H9 (cell line): ENCODE data around the gene MCF2L2. TPM values are rescaled to one million over a fixed set of nuclear protein-coding genes. Genes with fewer than 3 reads are reported as not detected.

Source experiments
- DNase-seq: peaks from one replicate; pipeline ENCODE4 v3.0.0-alpha.2; 2017
- H2AFZ ChIP-seq: one replicate; pipeline ENCODE4 v1.6.1; 2013; ENCODE audit warnings: mild to moderate bottlenecking, low read length, control low read depth, moderate library complexity
- H2AK5ac ChIP-seq: 2 replicates; pipeline ENCODE4 v1.6.1; 2013; ENCODE audit warnings: low read length, control low read depth, mixed read lengths; ENCODE audit not compliant: insufficient read length
- H2BK120ac ChIP-seq: one replicate; pipeline ENCODE4 v1.6.1; 2013; ENCODE audit warnings: low read depth, mild to moderate bottlenecking, low read length, control low read depth, inconsistent platforms; ENCODE audit not compliant: poor library complexity, severe bottlenecking
- H2BK12ac ChIP-seq: 2 replicates; pipeline ENCODE4 v1.6.1; 2013; ENCODE audit warnings: low read length, control low read depth, mixed read lengths, low read depth; ENCODE audit not compliant: insufficient read length
- H2BK15ac ChIP-seq: 2 replicates; pipeline ENCODE4 v1.6.1; 2013; ENCODE audit warnings: low read depth, low read length, control low read depth
- H2BK20ac ChIP-seq: one replicate; pipeline ENCODE4 v1.6.1; 2013; ENCODE audit warnings: low read depth, mild to moderate bottlenecking, low read length, control low read depth, inconsistent platforms; ENCODE audit not compliant: poor library complexity, severe bottlenecking
- H2BK5ac ChIP-seq: 2 replicates; pipeline ENCODE4 v1.6.1; 2013; ENCODE audit warnings: low read length, control low read depth, mixed read lengths; ENCODE audit not compliant: insufficient read length
- H3K14ac ChIP-seq: 2 replicates; pipeline ENCODE4 v1.6.1; 2013; ENCODE audit warnings: low read length, control low read depth; ENCODE audit not compliant: insufficient read depth
- H3K18ac ChIP-seq: 2 replicates; pipeline ENCODE4 v1.6.1; 2013; ENCODE audit warnings: low read depth, mild to moderate bottlenecking, mixed read lengths, low read length, control low read depth; ENCODE audit not compliant: insufficient read length
- H3K23ac ChIP-seq: 2 replicates; pipeline ENCODE4 v1.6.1; 2013; ENCODE audit warnings: low read length, control low read depth, mixed read lengths, low read depth; ENCODE audit not compliant: insufficient read length
- H3K23me2 ChIP-seq: 2 replicates; pipeline ENCODE4 v1.6.1; 2013; ENCODE audit warnings: low read depth, mild to moderate bottlenecking, mixed read lengths, low read length, control low read depth; ENCODE audit not compliant: insufficient read length, poor library complexity, severe bottlenecking
- H3K27ac ChIP-seq: 2 replicates; pipeline ENCODE4 v1.5.1; 2013; ENCODE audit warnings: low read length, control low read depth, mixed read lengths, low read depth; ENCODE audit not compliant: insufficient read length
- H3K27me3 ChIP-seq: 2 replicates; pipeline ENCODE4 v1.6.1; 2013; ENCODE audit warnings: low read length, control low read depth, inconsistent platforms; ENCODE audit not compliant: insufficient read depth
- H3K4ac ChIP-seq: 2 replicates; pipeline ENCODE4 v1.6.1; 2013; ENCODE audit warnings: low read depth, mild to moderate bottlenecking, control low read depth, inconsistent platforms, low read length, moderate library complexity
- H3K4me1 ChIP-seq: 2 replicates; pipeline ENCODE4 v1.6.1; 2013; ENCODE audit warnings: low read length, control low read depth, inconsistent platforms; ENCODE audit not compliant: insufficient read depth
- H3K4me2 ChIP-seq: 2 replicates; pipeline ENCODE4 v1.6.1; 2013; ENCODE audit warnings: low read length, control low read depth, mixed read lengths; ENCODE audit not compliant: insufficient read length, insufficient read depth
- H3K56ac ChIP-seq: 2 replicates; pipeline ENCODE4 v1.6.1; 2013; ENCODE audit warnings: low read depth, mild to moderate bottlenecking, mixed read lengths, low read length, control low read depth; ENCODE audit not compliant: insufficient read length
- H3K79me1 ChIP-seq: 2 replicates; pipeline ENCODE4 v1.6.1; 2013; ENCODE audit warnings: low read depth, mild to moderate bottlenecking, moderate library complexity, low read length, control low read depth, inconsistent platforms; ENCODE audit not compliant: insufficient read depth, poor library complexity, severe bottlenecking
- H3K79me2 ChIP-seq: 2 replicates; pipeline ENCODE4 v1.6.1; 2013; ENCODE audit warnings: low read length, control low read depth, inconsistent platforms; ENCODE audit not compliant: insufficient read depth
- H3K9ac ChIP-seq: 2 replicates; pipeline ENCODE4 v1.6.1; 2013; ENCODE audit warnings: low read length, control low read depth, mixed read lengths; ENCODE audit not compliant: insufficient read length; ENCODE audit errors: extremely low read depth
- H3K9me3 ChIP-seq: one replicate; pipeline ENCODE4 v1.6.1; 2013; ENCODE audit warnings: low read depth, low read length, inconsistent platforms; ENCODE audit not compliant: control insufficient read depth
- H3T11ph ChIP-seq: one replicate; pipeline ENCODE4 v1.6.1; 2013; ENCODE audit warnings: mild to moderate bottlenecking, low read length, control low read depth, inconsistent platforms
- H4K20me1 ChIP-seq: one replicate; pipeline ENCODE4 v1.6.1; 2013; ENCODE audit not compliant: control insufficient read depth, insufficient read length, insufficient read depth
- H4K5ac ChIP-seq: 2 replicates; pipeline ENCODE4 v1.6.1; 2013; ENCODE audit warnings: low read depth, mild to moderate bottlenecking, mixed read lengths, low read length, control low read depth; ENCODE audit not compliant: insufficient read length
- H4K8ac ChIP-seq: replicated peaks from 2 replicates; pipeline ENCODE4 v1.6.1; 2013; ENCODE audit warnings: low read length, control low read depth, mixed read lengths, low read depth; ENCODE audit not compliant: insufficient read length
- H4K91ac ChIP-seq: 2 replicates; pipeline ENCODE4 v1.6.1; 2013; ENCODE audit warnings: low read depth, mild to moderate bottlenecking, moderate library complexity, mixed read lengths, low read length, control low read depth; ENCODE audit not compliant: insufficient read length
- H3K27ac Mint-ChIP-seq, 3 experiments: 2 replicates in 2 of 3; 3 replicates in 1 of 3; pipeline ENCODE4 v1.8.0; 2020 to 2021; ENCODE audit warnings: mixed read lengths in 3 of 3, mild to moderate bottlenecking in 1 of 3, moderate library complexity in 1 of 3
- H3K27me3 Mint-ChIP-seq: 2 replicates; pipeline ENCODE4 v1.8.0; 2021; ENCODE audit warnings: low read depth, mild to moderate bottlenecking, moderate library complexity, mixed read lengths
- H3K36me3 Mint-ChIP-seq, 3 experiments: 2 replicates in 2 of 3; 3 replicates in 1 of 3; pipeline ENCODE4 v1.8.0; 2020 to 2021; ENCODE audit warnings: low read depth in 3 of 3, mixed read lengths in 3 of 3; ENCODE audit not compliant: insufficient read depth in 1 of 3
- H3K4me1 Mint-ChIP-seq, 2 experiments: 2 replicates each; pipeline ENCODE4 v1.8.0; 2020; ENCODE audit warnings: mixed read lengths in 2 of 2
- H3K4me3 Mint-ChIP-seq, 2 experiments: 2 replicates in 1 of 2; 3 replicates in 1 of 2; pipeline ENCODE4 v1.8.0; 2020 to 2021; ENCODE audit warnings: mild to moderate bottlenecking in 2 of 2, mixed read lengths in 2 of 2, moderate library complexity in 1 of 2
- H3K9me3 Mint-ChIP-seq, 2 experiments: 2 replicates in 1 of 2; 3 replicates in 1 of 2; pipeline ENCODE4 v1.8.0; 2020; ENCODE audit warnings: mild to moderate bottlenecking in 2 of 2, mixed read lengths in 2 of 2, moderate library complexity in 1 of 2
- CTCF ChIP-seq: fragments of 200-600 bp; sonication (generic); conservative IDR thresholded peaks from 3 replicates; pipeline ENCODE4 v1.8.0; 2021; ENCODE audit warnings: antibody characterized with exemption, mild to moderate bottlenecking
- WGBS: extraction: QIAGEN DNeasy Blood & Tissue Kit; methylation state at CpG from one replicate; pipeline ENCODE4 v1.1.7; 2013; ENCODE audit warnings: missing lambda C conversion rate, low lambda C conversion rate, mixed read lengths; ENCODE audit not compliant: insufficient read length; ENCODE audit errors: extremely low coverage; 5-methylcytosine and 5-hydroxymethylcytosine counted together
- total RNA-seq: library from RNA; stranded (reverse); gene quantifications from 2 replicates; pipeline ENCODE4 v1.2.1, GENCODE V29; 2021

The MCF2L2 gene
- total RNA-seq, 1 experiment from 2014 or later, result 6.4 TPM

GRCh38 chr3:183208260-183208659 is 220.2 kb downstream of the MCF2L2 start:
- no peak overlapping the region for H2BK5ac ChIP-seq
- no peak overlapping the region for H3K27ac Mint-ChIP-seq

More at GRCh38 chr3:183208260-183208659, 220.2 kb downstream of the MCF2L2 start:
- H3T11ph ChIP-seq, result no peak overlapping the region
- no peaks in the 10 kb centered on the region for H3K23me2 ChIP-seq
- H4K91ac ChIP-seq, result no peak overlapping the region
- H3K4me2 ChIP-seq, result no peak overlapping the region
- no peaks in the 10 kb centered on the region for H3K79me1 ChIP-seq
- H3K4me1 ChIP-seq, result 0 out of 2 replicates have a peak, but pooled peaks cover 3% of the 10 kb centered on the region
- H3K9ac ChIP-seq, result no peak overlapping the region
- H3K4me1 Mint-ChIP-seq, result peaks cover 12 to 13% of the 10 kb centered on the region in 2 experiments
- peaks cover 3 to 13% (median 7%) of the 10 kb centered on the region in 3 experiments; a peak in 6 of 7 replicates for H3K36me3 Mint-ChIP-seq
- no peak overlapping the region for H2BK120ac ChIP-seq
- H3K4ac ChIP-seq, result no peak overlapping the region
- no peak overlapping the region for H4K5ac ChIP-seq
- H4K20me1 ChIP-seq, result no peaks in the 10 kb centered on the region
- H3K27me3 ChIP-seq, result no peaks in the 10 kb centered on the region
- no peak overlapping the region for H2BK20ac ChIP-seq
- no peak overlapping the region for H3K4me3 Mint-ChIP-seq
- H3K9me3 Mint-ChIP-seq, result peaks cover 7 to 15% of the 10 kb centered on the region in 2 experiments; a peak in 4 of 5 replicates
- no peak overlapping the region for H2AFZ ChIP-seq
- no peak overlapping the region for H2BK12ac ChIP-seq
- H3K14ac ChIP-seq, result no peak overlapping the region
- H3K9me3 ChIP-seq, result no peaks in the 10 kb centered on the region
- no peak overlapping the region for H2BK15ac ChIP-seq
- no peaks in the 10 kb centered on the region for H3K79me2 ChIP-seq
- no peak overlapping the region for H2AK5ac ChIP-seq
- H3K18ac ChIP-seq, result no peak overlapping the region
- no CpG with 5 or more reads among the region's 2 CpGs for WGBS
- no peak overlapping the region for H3K23ac ChIP-seq
- no peaks in the 10 kb centered on the region; the same call in 1 of the 2 replicates for H3K27me3 Mint-ChIP-seq
- no peak overlapping the region for H3K56ac ChIP-seq
- no peak overlapping the region for H4K8ac ChIP-seq
- TF ChIP-seq CTCF, result no peak
- no peak for DNase-seq
- no peak overlapping the region for H3K27ac ChIP-seq
